MCF 10A (cell line): ENCODE results near the gene OOEP. TPM values are rescaled to one million over a fixed set of nuclear protein-coding genes. Genes with fewer than 3 reads are reported as not detected.

ENCODE experiments used
- BruUV-seq: library from RNA; stranded (reverse); fragments of 400-500 nt; replicated peaks from 2 replicates; lab custom pipeline; 2021; lab: Mats Ljungman, UMichigan
- CTCF ChIA-PET: fragments of 300-600 bp; sonication (Branson Sonifier 250); formaldehyde crosslinking; extraction: SDS; loops from one replicate; lab custom pipeline; 2021; ENCODE audit warnings: antibody characterized with exemption, inconsistent platforms; lab: Yijun Ruan, JAX
- POLR2A ChIA-PET: fragments of 300-600, 350-650 bp; sonication (Branson Sonifier 250); formaldehyde crosslinking; extraction: SDS; loops from one replicate; lab custom pipeline; 2020; ENCODE audit warnings: antibody characterized with exemption, inconsistent platforms; lab: Yijun Ruan, JAX
- DNase-seq: peaks from one replicate; pipeline ENCODE4 v3.0.0-alpha.2; 2018; ENCODE audit not compliant: unreplicated experiment
- H3K27ac Mint-ChIP-seq: one replicate; pipeline ENCODE4 v1.8.0; 2022; ENCODE audit warnings: mild to moderate bottlenecking, low read depth, mixed read lengths; ENCODE audit not compliant: unreplicated experiment
- H3K27me3 Mint-ChIP-seq: one replicate; pipeline ENCODE4 v1.8.0; 2022; ENCODE audit warnings: mixed read lengths; ENCODE audit not compliant: insufficient read depth, unreplicated experiment
- H3K36me3 Mint-ChIP-seq: one replicate; pipeline ENCODE4 v1.8.0; 2022; ENCODE audit warnings: mild to moderate bottlenecking, moderate library complexity, mixed read lengths; ENCODE audit not compliant: insufficient read depth, unreplicated experiment
- H3K4me1 Mint-ChIP-seq: one replicate; pipeline ENCODE4 v1.8.0; 2022; ENCODE audit warnings: mixed read lengths; ENCODE audit not compliant: insufficient read depth, unreplicated experiment
- H3K4me3 Mint-ChIP-seq: one replicate; pipeline ENCODE4 v1.8.0; 2022; ENCODE audit warnings: mild to moderate bottlenecking, moderate library complexity, mixed read lengths; ENCODE audit not compliant: unreplicated experiment
- H3K9me3 Mint-ChIP-seq: one replicate; pipeline ENCODE4 v1.8.0; 2022; ENCODE audit warnings: mixed read lengths; ENCODE audit not compliant: unreplicated experiment
- intact Hi-C: fragments of 100-400 bp; cut with micrococcal nuclease; formaldehyde crosslinking; loops from 2 replicates; pipeline ENCODE4 v1.14.1; 2022
- total RNA-seq: library from RNA; stranded (reverse); gene quantifications from 2 replicates; pipeline ENCODE4 v1.2.3, GENCODE V29; 2022
- TF ChIP-seq, protein P1 (sequence below): fragments of 200-600 bp; IDR thresholded peaks from one replicate; pipeline ENCODE4 v1.8.0; 2022; ENCODE audit warnings: antibody characterized with exemption, mild to moderate bottlenecking; ENCODE audit not compliant: unreplicated experiment

The OOEP gene
- total RNA-seq, 1 experiment from 2014 or later, result not detected

DNA sequence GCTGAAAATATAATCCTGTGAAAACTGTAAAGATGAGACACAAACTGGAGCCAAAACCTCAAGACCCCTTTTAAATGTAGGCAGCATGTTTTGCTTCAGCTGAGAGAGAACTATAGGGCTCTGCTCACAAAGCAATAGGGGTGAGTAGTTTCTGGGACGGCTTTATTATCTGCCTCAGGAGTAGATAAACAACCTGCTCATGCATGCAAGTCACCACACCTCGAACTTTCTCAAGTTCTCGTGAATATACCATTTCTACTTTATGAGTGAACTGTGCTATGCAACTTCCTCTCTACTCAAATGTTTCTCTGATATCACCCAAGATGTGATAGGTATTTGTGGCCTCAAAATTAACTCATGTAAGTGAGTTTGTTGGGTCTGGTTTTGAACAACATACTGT, 7.5 kb upstream of the OOEP start:
- no peak for DNase-seq
- Mint-ChIP-seq H3K9me3 (no peaks in the 10 kb centered on the region), H3K4me3 (no peak overlapping the region), H3K27me3 (no peaks in the 10 kb centered on the region), H3K4me1 (no peaks in the 10 kb centered on the region), H3K36me3 (no peaks in the 10 kb centered on the region), H3K27ac (no peak overlapping the region)
- ChIA-PET CTCF (interaction anchor here (0.6 to 5.0 kb wide), 3 partner anchors 11 to 51 kb away, joined by 4 to 26 read pairs (median 5); no protein-coding TSS in a partner anchor), POLR2A (no interaction called here)
- intact Hi-C loops, result no loop called here
- TF ChIP-seq, protein P1, sequence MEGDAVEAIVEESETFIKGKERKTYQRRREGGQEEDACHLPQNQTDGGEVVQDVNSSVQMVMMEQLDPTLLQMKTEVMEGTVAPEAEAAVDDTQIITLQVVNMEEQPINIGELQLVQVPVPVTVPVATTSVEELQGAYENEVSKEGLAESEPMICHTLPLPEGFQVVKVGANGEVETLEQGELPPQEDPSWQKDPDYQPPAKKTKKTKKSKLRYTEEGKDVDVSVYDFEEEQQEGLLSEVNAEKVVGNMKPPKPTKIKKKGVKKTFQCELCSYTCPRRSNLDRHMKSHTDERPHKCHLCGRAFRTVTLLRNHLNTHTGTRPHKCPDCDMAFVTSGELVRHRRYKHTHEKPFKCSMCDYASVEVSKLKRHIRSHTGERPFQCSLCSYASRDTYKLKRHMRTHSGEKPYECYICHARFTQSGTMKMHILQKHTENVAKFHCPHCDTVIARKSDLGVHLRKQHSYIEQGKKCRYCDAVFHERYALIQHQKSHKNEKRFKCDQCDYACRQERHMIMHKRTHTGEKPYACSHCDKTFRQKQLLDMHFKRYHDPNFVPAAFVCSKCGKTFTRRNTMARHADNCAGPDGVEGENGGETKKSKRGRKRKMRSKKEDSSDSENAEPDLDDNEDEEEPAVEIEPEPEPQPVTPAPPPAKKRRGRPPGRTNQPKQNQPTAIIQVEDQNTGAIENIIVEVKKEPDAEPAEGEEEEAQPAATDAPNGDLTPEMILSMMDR, result no peak
- no TSS peak for BruUV-seq

DNA sequence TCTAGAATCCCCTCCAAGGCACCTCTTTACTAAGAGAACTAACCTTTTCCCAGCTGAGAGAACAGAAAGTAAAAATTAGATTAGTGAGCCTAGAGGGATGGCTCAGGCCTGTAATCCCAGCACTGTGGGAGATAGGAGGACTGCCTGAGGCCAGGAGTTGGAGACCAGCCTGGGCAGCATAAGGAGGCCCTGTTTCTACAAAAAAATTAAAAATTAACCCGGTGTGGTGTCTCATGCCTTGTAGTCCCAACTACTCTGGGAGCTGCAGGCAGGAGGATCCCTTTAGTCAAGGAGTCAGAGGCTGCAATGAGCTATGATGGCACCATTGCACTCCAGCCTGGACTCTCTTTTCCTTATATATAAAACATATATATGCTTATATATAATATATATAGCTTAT, 5.5 kb upstream of the OOEP start:
- H3K4me3 Mint-ChIP-seq, result no peak overlapping the region
- no peak overlapping the region for H3K27ac Mint-ChIP-seq
- CTCF ChIA-PET, result interaction anchor here (0.6 to 5.0 kb wide), 3 partner anchors 11 to 49 kb away, joined by 3 to 26 read pairs (median 6); no protein-coding TSS in a partner anchor
- DNase-seq, result no peak
- intact Hi-C loops, result no loop called here
- no TSS peak for BruUV-seq
- no peaks in the 10 kb centered on the region for H3K9me3 Mint-ChIP-seq
- H3K36me3 Mint-ChIP-seq, result no peaks in the 10 kb centered on the region
- TF ChIP-seq, protein P1, result no peak
- H3K4me1 Mint-ChIP-seq, result no peaks in the 10 kb centered on the region
- H3K27me3 Mint-ChIP-seq, result no peaks in the 10 kb centered on the region
- POLR2A ChIA-PET, result no interaction called here

DNA sequence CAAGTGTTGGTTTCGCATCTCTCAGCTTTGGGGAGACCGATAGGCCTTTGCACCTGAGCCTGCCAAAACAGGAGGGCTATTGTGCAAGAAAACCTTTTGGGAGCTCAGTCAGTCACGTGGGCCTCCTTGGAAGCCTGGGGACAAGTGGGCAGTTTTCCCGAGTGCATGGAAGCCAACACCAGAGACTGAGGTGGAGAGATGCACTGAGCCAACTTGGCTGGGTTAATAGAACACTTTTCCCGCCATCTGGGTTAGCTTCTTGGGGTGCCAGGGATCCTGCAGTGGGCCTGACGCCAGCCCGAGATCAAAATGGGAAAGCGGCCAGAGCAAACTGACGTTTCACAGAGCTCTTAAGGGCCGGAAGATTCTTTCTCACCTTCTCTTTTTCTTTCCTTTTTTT, 2.8 kb upstream of the OOEP start:
- ChIA-PET CTCF (no interaction called here), POLR2A (no interaction called here)
- H3K4me3 Mint-ChIP-seq, result no peak overlapping the region
- peak; percentile 25 for DNase-seq
- no peaks in the 10 kb centered on the region for H3K36me3 Mint-ChIP-seq
- intact Hi-C loops, result no loop called here
- TF ChIP-seq, protein P1, result no peak
- BruUV-seq, result no TSS peak
- no peaks in the 10 kb centered on the region for H3K9me3 Mint-ChIP-seq
- H3K4me1 Mint-ChIP-seq, result no peaks in the 10 kb centered on the region
- H3K27ac Mint-ChIP-seq, result no peak overlapping the region
- H3K27me3 Mint-ChIP-seq, result no peaks in the 10 kb centered on the region

- BruUV-seq, result no TSS peak
- DNase-seq, result no peak
- CTCF ChIA-PET, result interaction anchor here (0.7 kb wide), 1 partner anchor 42 kb away, joined by 3 read pairs; no protein-coding TSS in a partner anchor
- no peaks in the 10 kb centered on the region for H3K27me3 Mint-ChIP-seq
- no peak overlapping the region for H3K4me3 Mint-ChIP-seq
- intact Hi-C loops, result no loop called here
- POLR2A ChIA-PET, result no interaction called here
- H3K9me3 Mint-ChIP-seq, result no peaks in the 10 kb centered on the region
- no peaks in the 10 kb centered on the region for H3K4me1 Mint-ChIP-seq
- TF ChIP-seq, protein P1, result no peak
- no peaks in the 10 kb centered on the region for H3K36me3 Mint-ChIP-seq
- H3K27ac Mint-ChIP-seq, result no peak overlapping the region
Observed at GRCh38 chr6:73371984-73372383, 2.3 kb upstream of the OOEP start.
